HG02642 (cell line): ENCODE results near the gene BTBD19.
"Not testable (repeated sequence)": the region's sequence is repeated elsewhere in the genome, so short reads cannot be mapped to it uniquely, and the experiment has no call there.

ENCODE experiments used
- ATAC-seq: cut with Tn5 transposase; IDR thresholded peaks from one replicate; pipeline ENCODE4 v1.9.1; 2021; ENCODE audit warnings: mild to moderate bottlenecking; ENCODE audit not compliant: unreplicated experiment, poor library complexity

Gene BTBD19

DNA sequence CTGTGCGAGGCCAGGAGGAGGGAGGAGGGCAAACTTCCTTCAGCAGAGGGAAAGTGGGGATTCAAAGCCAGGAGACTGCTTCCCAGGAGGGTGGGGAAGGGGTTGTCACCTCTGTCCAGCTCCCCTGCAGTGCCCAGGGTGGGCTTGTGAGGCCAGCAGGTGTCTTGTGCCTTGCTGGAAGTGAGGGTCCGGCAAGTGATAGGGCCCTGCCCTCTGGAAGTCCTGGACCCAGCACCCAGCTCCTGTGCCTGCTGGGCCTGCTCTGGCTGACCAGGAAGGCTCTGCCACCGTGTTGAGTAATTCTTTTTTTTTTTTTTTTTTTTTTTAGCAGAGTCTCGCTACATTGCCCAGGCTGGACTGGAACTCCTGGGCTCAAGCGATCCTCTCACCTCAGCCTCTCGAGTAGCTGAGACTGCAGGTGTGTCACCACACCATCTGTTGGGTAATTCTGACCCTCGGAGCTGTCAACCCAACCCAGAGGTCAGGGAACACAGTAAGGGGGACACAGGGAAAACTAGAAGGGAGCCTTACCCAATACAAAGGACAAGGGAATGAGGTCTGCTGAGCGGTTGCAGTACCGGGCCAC lies 21.4 kb upstream of the BTBD19 start:
- no peak for ATAC-seq

DNA sequence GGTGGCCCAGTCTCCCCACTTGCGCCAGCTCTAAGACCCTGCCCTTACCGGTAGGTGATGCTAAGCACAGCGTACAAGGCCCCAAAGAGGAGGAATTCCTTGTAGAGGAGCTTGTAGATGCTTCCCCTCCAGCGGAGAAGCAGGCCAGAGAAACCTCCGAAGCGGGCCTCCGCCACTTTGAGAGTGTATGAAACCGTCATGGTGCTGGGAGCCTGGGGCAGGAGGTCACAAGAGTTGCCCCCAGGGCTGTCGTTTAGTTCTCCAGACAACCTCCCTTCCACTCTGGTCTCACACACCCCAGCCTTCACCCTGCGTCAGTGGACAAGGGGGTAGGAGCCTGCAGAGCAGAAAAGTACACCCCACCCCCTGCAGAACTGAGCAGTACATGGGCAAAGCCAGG lies 20.8 kb upstream of the BTBD19 start:
- no peak for ATAC-seq

DNA sequence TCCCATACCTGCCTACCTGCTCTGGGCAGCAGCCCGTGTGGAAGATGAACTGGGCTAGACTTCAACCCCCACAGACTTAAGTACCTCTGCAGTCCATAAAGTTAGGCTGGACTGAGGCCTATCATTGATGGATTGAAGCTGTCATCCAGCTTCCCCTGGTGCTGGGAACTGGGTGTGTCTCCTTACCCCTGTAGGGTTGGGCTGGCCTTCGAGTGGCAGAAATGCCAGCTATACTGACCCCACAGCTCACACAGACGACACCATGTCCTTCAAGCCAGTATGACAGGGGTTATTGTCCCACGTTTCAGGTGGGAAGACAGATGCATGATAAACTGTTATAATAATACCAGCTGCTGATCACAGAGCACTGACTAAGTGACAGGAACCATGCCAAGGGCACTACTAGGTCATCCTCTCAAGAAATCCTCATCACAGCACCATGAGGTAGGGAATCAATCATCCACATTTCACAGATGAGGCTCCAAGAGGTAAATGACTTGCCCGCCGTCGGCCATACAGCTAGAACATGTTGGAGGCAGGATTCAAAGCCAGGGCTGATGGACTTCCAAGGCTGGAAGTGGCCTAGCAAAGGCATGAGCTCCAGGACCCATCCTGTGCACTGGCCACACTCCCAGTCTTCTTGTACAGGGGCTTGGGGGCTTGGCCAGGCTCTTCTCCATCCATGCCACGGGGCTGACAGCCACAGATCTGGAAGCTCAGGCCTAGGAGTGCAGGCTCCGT lies 20.0 kb upstream of the BTBD19 start, which contains the start of gene BEST4:
BEST4 (minus strand) TSS at position 51 of the 741 bp plus-strand sequence. CDS start 465 bp downstream, outside the sequence.
- no peak for ATAC-seq

DNA sequence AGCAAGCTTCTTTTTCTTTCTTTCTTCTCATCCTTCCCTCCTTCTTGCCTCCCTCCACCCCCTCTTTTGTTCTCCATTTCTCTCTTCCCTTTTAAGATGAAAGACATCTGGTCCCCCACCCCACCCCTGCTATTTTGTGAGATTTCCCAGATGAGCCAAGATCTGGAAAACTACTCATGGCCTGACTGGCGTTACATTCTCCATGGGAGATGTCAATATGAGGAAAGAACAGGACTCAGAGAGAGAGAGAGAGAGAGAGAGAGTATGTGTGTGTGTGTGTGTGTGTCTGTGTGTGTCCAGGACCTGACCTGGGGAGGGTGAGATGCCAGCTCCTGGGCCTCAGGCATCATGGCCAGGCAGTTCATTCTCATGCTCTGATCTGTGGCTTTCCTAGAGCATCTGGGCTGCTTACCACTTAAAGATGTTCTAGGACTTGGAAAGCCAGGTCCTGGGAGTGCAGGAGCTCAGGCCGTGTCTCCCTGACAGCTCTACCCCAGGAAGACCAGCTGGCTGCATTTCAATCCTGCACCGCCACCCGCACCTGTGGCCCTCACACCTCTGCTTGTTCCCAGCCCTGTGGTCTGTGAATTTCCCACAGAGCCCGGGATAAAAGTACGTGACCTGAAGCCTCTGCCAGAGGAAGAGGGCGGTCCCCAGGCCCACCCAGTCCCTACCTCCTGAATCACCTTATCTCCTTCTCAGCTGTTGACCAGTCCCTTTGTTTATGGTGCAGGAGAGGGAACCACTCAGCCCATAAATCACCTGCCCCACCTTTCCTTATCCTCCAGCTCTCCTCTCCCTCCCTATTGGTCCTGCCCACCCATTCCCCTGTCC lies 17.1 kb upstream of the BTBD19 start:
- ATAC-seq, result no peak

DNA sequence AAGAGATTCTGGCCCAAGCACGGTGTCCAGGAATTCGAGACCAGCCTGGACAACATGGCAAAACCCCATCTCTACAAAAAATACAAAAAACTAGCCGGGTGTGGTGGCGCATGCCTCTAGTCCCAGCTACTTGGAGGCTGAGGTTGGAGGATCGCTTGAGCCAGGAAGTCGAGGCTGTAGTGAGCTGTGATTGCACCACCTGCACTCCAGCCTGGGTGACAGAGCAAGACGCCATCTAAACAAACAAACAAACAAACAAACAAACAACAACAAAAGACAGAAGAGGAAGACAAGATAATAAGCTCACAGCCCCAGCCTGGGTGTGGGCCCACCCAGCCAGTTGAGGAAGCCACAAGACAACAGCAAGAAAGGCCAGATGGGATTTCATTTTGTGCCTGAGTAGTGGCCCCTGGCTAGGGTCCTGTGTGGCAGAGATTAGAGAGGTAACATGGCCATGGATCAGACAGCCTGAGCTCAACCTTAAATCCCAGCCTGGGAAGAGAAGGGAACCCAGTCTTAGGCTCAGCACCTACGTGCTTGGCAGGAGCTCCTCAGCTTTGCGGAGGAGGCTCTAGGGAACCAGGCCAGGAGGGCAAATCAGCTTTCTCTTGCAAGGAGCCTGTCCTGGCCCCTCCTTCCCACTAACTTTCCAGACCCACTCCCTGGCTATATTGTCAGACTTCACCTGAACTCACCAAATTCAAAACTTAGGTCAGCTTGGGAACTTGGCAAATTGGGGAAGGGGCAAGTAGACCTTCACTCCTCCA lies 15.4 kb upstream of the BTBD19 start:
- no peak for ATAC-seq

DNA sequence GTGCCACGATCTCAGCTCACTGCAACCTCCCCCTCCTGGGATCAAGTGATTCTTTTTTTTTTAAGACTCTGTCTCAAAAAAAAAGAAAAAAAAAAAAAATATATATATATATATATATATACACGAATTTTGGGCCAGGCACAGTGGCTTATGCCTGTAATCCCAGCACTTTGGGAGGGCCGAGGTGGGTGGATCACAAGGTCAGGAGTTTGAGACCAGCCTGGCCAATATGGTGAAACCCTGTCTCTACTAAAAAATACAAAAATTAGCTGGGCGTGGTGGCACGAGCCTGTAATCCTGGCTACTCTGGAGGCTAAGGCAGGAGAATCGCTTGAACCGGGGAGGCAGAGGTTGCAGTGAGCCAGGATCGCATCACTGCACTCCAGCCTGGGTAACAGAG lies 10.4 kb upstream of the BTBD19 start:
- not testable (repeated sequence) for ATAC-seq

DNA sequence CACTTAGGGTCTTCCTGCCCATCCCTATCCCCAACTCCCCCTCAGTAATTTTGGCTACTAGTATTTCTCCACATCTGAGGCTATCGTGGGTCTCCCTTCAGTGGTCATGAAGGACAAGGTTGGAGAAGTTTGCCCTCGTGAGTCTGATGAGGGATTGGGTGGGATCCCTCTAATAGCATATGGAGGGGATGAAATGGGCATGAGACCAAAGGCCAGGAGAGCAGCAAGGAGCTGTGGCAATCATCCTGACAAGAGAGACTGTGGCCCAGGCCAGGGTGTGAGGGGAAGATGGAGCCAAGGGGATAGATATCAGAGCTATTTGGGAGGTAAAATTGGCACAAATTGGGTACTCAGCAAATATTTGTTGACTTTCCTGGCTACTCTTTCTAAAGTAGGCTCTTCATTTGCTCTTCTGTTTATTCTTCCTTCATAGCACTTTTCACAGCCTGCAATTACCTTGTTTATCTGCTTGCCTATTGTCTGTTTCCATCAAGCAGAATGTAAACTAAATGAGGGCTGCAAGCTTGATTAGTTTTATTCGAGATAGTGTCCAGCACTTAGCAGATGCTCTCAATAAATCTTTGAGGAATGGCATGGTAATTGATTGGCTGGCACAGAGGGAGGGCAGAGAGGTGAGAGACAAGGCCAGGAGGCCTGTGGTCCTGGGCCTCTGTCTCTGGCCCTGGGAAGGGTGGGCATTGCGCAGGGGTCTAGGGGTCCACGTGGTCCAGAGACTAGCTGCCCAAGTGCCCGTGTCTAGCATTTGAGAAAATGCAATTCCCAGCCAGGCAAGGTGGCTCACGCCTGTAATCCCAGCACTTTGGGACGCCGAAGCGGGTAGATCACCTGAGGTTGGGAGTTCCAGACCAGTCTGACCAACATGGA lies 9.6 kb upstream of the BTBD19 start:
- ATAC-seq, result no peak

DNA sequence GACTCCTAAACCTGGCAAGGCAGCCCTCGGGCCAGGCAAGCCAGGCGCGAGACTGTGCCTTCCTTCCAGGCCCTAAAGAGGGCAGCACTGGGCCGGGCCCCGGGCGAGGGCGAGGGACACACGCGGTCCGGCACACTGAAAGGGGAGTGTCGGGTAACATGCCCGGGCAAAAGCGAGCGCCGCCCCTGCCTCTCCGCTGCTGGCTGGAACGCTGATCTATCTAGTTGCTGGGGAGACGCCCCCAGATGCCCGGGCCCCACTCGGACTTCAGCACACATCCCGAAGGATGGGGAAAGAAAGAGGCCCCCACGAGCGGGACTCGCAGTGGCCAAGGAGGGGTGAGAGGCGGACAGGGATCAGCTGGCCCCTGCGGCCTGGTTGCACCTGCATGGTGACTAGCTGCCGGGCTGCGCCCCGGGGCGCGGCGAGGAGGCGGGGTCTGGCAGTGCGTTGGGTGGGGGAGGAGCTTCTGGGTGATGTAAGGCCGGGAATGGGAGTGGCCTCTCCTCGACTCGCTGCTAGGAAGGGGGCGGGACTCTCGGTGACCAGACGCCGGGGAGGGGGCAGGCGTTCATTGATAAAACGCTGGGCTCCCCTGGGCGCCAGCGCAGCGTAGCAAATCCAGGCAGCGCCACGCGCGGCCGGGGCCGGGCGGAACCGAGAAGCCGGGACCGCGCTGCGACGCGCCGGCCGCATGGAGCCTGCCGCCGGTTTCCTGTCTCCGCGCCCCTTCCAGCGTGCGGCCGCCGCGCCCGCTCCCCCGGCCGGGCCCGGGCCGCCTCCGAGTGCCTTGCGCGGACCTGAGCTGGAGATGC lies 8.3 kb upstream of the BTBD19 start, which contains the start of gene PLK3:
PLK3 (plus strand) TSS at position 608 of the 815 bp plus-strand sequence; CDS start at position 695, 87 bp downstream.
- peak; percentile 81 for ATAC-seq

DNA sequence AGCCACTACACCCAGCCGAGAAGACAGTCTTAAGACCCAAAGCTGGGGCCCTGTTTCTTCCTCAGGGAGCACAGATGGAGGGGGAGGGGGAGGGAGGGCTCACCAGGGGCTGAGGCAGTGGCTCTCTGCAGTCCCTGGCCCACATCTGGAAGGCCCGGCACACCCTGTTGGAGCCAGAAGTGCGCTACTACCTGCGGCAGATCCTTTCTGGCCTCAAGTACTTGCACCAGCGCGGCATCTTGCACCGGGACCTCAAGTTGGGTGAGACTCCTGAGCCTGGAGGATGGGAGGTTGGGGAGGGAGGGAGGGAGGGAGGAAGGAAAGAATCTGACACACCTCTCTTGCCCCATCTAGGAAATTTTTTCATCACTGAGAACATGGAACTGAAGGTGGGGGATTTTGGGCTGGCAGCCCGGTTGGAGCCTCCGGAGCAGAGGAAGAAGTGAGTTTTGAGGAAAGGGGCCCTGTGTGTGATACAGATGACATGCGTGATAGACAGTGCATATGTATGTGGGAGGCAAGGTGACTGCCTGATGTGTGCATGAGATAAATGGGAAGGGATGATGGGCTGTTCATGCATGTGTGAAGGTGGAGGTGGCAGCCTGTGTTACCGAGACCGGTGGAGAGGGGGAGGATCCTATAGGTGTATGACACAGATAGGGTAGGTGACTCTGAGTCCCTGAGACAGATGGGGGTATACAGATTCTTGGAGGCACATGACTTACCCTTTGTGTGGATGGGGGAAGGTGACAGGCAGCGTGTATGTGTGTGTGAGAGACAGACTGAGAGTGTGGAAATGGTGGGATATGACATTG lies 6.6 kb upstream of the BTBD19 start:
- no peak for ATAC-seq

DNA sequence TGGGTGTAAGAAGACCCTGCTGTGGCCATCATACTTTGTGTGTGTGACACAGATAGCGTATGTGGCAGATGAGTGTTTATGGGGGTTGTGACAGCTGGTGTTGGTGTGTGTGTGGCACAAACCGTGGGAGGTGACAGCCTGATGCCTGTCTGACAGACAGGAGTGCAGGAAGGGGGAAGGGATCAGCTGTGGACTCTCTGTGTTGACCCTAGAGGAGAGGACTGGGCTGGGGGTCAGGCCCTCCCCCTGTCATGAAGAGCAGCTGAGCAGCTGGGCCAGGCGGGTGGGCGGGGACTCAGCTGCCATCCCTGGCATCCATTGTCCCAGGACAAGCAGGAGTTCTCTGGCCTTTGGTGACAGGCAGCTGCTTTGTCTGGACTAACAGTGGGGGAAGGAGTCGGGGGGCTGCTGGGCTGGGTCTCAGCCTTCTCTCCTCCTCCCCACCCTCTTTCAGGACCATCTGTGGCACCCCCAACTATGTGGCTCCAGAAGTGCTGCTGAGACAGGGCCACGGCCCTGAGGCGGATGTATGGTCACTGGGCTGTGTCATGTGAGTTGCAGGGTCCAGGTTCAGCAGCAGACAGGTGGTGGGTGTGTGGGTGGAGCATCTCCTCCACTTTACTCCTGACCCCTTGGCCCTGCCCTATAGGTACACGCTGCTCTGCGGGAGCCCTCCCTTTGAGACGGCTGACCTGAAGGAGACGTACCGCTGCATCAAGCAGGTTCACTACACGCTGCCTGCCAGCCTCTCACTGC lies 5.8 kb upstream of the BTBD19 start:
- no peak for ATAC-seq

DNA sequence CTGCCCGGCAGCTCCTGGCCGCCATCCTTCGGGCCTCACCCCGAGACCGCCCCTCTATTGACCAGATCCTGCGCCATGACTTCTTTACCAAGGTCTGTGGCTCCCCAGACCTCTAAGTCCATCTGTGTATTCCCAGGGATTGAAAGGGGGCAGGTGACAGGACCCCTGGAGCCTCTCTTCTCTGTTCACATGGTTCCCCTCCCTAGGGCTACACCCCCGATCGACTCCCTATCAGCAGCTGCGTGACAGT lies 5.3 kb upstream of the BTBD19 start:
- ATAC-seq, result no peak

DNA sequence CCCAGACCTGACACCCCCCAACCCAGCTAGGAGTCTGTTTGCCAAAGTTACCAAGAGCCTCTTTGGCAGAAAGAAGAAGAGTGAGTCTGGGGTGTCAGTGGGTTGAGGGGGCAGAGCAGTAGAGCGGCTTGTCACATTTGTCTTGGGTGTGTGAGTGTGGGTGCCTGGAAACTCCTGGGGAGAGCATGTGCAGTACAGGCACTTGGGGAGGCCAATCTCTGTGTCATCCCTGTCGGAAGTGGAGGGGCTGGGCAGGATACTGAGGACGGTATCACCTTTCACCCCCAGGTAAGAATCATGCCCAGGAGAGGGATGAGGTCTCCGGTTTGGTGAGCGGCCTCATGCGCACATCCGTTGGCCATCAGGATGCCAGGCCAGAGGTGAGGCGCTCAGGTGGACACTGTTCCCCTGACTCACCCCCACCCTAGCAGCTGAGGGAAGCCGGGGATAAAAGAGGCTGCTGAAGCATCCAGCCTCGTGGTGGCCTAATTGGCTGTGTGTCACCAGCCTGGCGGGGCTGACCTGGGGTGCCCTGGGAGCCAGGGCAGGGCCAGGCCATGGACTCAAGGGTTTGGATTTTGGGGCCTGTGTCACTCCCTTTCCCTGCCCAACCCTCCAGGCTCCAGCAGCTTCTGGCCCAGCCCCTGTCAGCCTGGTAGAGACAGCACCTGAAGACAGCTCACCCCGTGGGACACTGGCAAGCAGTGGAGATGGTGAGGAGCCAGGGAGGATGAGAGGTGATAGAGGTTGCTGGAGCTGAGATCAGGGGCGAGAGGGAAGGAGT lies 4.8 kb upstream of the BTBD19 start:
- ATAC-seq, result no peak

DNA sequence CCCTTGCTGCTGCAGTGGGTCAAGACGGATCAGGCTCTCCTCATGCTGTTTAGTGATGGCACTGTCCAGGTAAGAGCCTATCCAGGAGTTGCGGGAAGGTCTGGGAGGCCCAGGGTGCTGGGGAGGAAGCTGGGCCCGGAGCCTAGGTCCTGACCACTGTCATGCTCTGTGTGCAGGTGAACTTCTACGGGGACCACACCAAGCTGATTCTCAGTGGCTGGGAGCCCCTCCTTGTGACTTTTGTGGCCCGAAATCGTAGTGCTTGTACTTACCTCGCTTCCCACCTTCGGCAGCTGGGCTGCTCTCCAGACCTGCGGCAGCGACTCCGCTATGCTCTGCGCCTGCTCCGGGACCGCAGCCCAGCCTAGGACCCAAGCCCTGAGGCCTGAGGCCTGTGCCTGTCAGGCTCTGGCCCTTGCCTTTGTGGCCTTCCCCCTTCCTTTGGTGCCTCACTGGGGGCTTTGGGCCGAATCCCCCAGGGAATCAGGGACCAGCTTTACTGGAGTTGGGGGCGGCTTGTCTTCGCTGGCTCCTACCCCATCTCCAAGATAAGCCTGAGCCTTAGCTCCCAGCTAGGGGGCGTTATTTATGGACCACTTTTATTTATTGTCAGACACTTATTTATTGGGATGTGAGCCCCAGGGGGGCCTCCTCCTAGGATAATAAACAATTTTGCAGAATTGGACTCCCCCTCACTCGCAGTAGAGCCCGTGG lies 2.9 kb upstream of the BTBD19 start:
- no peak for ATAC-seq

DNA sequence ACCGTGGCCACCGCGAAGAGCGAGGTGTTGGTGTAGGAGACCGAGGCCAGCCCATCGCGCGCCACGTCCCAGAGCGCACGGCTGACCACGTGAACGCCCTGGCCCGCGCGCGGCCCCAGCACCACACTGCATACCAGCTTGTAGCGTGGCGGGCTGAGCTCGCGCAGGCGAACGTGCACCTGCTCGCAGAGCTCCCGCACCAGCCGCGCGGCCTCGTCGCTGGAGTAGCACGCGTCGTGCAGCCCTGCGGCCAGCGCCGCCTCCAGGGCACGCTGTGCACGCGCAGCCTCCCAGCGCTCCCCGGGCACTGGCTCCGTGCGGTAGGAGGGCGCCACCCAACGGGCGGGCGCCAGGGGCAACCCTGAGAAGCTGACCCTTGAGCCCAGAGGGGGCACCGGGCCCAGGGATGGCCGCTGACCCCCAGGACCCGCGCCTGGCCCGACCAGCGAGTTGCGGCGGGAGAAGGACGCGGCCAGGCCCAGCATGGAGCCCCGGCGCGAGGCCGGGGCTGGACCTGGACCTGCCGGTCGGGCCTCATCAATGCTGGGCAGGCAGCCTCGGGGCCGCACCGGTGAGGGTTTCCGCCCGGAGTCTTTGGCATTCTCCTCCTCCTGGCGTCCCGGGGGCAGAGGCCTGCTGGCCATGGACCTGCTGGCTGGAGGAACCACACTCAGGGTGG lies 2.2 kb upstream of the BTBD19 start:
- ATAC-seq, result no peak

DNA sequence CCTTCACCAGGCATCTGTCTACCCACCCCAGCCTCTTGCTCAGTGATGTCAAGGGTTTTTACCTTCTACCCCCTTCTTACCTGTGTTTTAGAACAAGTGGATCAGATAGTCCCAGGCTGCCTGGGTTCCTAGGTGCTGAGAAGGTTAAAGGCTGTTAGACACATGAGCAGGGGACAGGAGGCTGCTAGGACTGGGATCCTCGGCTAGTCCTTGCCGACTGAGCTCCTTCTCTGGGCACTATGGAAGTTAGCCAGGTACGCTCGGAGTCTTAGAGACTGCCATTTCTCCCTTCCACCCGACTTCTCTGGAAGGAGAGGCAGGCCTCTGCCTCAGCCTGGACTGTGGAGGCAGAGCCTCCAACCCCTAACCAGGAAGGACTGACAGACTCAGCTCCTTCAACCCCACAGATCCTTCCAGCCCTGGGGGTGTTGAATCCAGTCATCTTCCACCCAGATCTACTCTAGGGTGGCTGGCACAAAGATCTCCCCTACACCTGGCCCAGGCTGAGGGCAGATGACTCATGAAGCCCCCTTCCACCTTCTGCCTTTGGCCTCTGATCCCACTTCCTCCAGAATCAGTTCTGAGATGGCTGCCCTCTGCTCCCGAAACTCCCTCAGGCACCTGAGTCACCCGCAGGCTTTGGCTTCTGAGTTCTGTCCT lies 1.5 kb upstream of the BTBD19 start, which contains the start of gene DYNLT4:
DYNLT4 (minus strand) TSS at position 648 of the 660 bp plus-strand sequence. CDS start 683 bp downstream, outside the sequence.
- no peak for ATAC-seq
